ENCODE measurements around the gene ZSCAN5C. TPM values are rescaled to one million over a fixed set of nuclear protein-coding genes. Genes with fewer than 3 reads are reported as not detected.
"Not testable (repeated sequence)": the region's sequence is repeated elsewhere in the genome, so short reads cannot be mapped to it uniquely, and the experiment has no call there.

ZSCAN5C gene
- total and polyA plus RNA-seq, 4 donors, result not detected

DNA sequence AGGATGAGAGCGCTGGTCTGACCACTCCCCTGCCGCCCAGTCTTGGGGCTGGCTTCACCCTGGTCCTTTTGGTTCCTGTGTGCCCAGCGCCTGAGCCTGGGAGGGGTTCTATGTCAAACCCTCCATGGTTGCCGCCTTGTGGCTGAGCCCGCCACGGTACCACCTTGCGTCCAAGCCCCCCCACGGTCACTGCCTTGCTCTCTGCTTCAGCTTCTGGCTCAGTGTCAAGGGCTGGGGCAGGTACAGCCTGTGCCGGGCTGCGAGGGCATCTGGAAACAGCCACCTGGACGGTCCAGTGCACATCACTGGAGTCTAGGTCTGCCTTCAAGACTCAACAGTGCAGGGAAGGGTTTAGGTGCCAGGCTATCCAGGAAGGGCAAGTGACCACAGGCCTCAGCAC is 40.5 kb upstream of the ZSCAN5C start:
- no peak for ATAC-seq (ENCODE audit: low FRiP score)
- intact Hi-C loops (cut with DNase I), result no loop called here
- 91 to 94% methylated on average over 11 of the region's 11 CpGs for WGBS, 2 donors
- Histone ChIP-seq H3K4me3 (ENCODE audit: low read length in 2 of 2) (no peak overlapping the region), H3K27me3 (ENCODE audit: control insufficient read depth in 1 of 2, insufficient read depth in 2 of 2, low read length in 1 of 2) (no peaks in the 10 kb centered on the region), H3K27ac (ENCODE audit: low read depth in 1 of 2, low read length in 2 of 2) (no peak overlapping the region), H3K4me1 (ENCODE audit: control insufficient read depth in 1 of 2, insufficient read depth in 2 of 2, low read length in 2 of 2) (no peaks in the 10 kb centered on the region), H3K9me3 (ENCODE audit: control insufficient read depth, low read length) (no peaks in the 10 kb centered on the region), H3K36me3 (ENCODE audit: control insufficient read depth in 1 of 2, insufficient read depth in 2 of 2, low read length in 1 of 2) (peaks cover 0 to 2% of the 10 kb centered on the region in 2 donors)
- DNase-seq, result no peak

DNA sequence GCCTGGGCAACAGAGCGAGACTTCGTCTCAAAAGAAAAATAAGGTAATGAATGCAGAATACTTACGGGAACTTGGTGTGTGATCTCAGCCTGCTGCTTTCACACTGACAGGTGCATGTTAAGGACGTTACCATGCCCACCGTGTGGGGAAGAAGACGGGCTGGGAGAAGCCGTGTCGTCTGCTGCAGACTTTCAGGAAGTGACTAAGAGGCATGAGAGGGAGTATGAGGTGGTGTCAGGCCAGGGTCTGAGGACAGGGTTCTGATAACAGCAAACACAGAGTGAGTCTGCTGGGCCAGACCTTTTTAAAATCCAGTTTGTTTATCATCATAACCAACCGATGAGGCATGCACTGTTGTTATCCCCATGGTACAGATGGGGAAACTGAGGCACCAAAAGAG is 39.8 kb upstream of the ZSCAN5C start:
- 64 to 71% methylated on average over 9 of the region's 9 CpGs for WGBS, 2 donors
- DNase-seq (no peak), ATAC-seq (ENCODE audit: low FRiP score) (no peak)
- Histone ChIP-seq H3K4me3 (ENCODE audit: low read length in 2 of 2) (no peak overlapping the region), H3K9me3 (ENCODE audit: control insufficient read depth, low read length) (no peaks in the 10 kb centered on the region), H3K27ac (ENCODE audit: low read depth in 1 of 2, low read length in 2 of 2) (no peak overlapping the region), H3K4me1 (ENCODE audit: control insufficient read depth in 1 of 2, insufficient read depth in 2 of 2, low read length in 2 of 2) (no peaks in the 10 kb centered on the region), H3K36me3 (ENCODE audit: control insufficient read depth in 1 of 2, insufficient read depth in 2 of 2, low read length in 1 of 2) (peaks cover 0 to 2% of the 10 kb centered on the region in 2 donors), H3K27me3 (ENCODE audit: control insufficient read depth in 1 of 2, insufficient read depth in 2 of 2, low read length in 1 of 2) (no peaks in the 10 kb centered on the region)
- intact Hi-C loops (cut with DNase I), result no loop called here

DNA sequence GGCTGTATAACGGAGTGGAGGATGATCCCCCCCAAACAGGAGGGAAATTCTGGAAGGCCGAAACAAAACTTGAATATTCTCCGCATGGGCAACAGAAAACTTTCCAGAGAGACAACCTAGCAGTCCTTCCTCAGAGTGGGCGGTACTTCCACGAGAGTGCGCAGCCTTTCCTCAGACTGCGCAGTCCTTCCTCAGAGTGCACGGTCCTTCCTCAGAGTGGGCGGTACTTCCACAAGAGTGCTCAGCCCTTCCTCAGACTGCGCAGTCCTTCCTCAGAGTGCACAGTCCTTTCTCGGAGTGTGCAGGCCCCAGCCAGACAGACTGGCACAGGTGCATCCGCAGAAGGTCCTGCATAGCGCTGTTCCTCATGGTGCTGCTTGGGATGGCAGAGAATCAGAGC is 39.0 kb upstream of the ZSCAN5C start:
- ATAC-seq (ENCODE audit: low FRiP score), result no peak
- intact Hi-C loops (cut with DNase I), result no loop called here
- WGBS, 2 donors, result 87 to 93% methylated on average over 13 of the region's 13 CpGs

GRCh38 chr19:56167064-56167578 is 35.0 kb upstream of the ZSCAN5C start:
- Histone ChIP-seq H3K27me3 (ENCODE audit: control insufficient read depth in 1 of 2, insufficient read depth in 2 of 2, low read length in 1 of 2) (no peaks in the 10 kb centered on the region), H3K4me3 (ENCODE audit: low read length in 2 of 2) (no peak overlapping the region), H3K36me3 (ENCODE audit: control insufficient read depth in 1 of 2, insufficient read depth in 2 of 2, low read length in 1 of 2) (no peaks in the 10 kb centered on the region), H3K9me3 (ENCODE audit: control insufficient read depth, low read length) (no peaks in the 10 kb centered on the region), H3K4me1 (ENCODE audit: control insufficient read depth in 1 of 2, insufficient read depth in 2 of 2, low read length in 2 of 2) (no peaks in the 10 kb centered on the region), H3K27ac (ENCODE audit: low read depth in 1 of 2, low read length in 2 of 2) (no peak overlapping the region)
- no peak for ATAC-seq (ENCODE audit: low FRiP score)
- intact Hi-C loops (cut with DNase I), result no loop called here
- no peak for DNase-seq
- WGBS, 2 donors, result 39 to 42% methylated on average over 7 of the region's 7 CpGs

More for the DNA sequence above, 39.0 kb upstream of the ZSCAN5C start:
- no peak for DNase-seq
- no peaks in the 10 kb centered on the region for H3K9me3 ChIP-seq (ENCODE audit: control insufficient read depth, low read length)
- H3K4me1 ChIP-seq (ENCODE audit: control insufficient read depth in 1 of 2, insufficient read depth in 2 of 2, low read length in 2 of 2), result no peaks in the 10 kb centered on the region
- H3K27me3 ChIP-seq (ENCODE audit: control insufficient read depth in 1 of 2, insufficient read depth in 2 of 2, low read length in 1 of 2), result no peaks in the 10 kb centered on the region
- no peak overlapping the region for H3K27ac ChIP-seq (ENCODE audit: low read depth in 1 of 2, low read length in 2 of 2)
- H3K36me3 ChIP-seq (ENCODE audit: control insufficient read depth in 1 of 2, insufficient read depth in 2 of 2, low read length in 1 of 2), result peaks cover 0 to 2% of the 10 kb centered on the region in 2 donors
- no peak overlapping the region for H3K4me3 ChIP-seq (ENCODE audit: low read length in 2 of 2)

- ATAC-seq (ENCODE audit: low FRiP score) (no peak), DNase-seq (no peak)
- no peak overlapping the region for H3K4me3 ChIP-seq (ENCODE audit: low read length in 2 of 2)
- no peaks in the 10 kb centered on the region for H3K9me3 ChIP-seq (ENCODE audit: control insufficient read depth, low read length)
- no peaks in the 10 kb centered on the region for H3K27me3 ChIP-seq (ENCODE audit: control insufficient read depth in 1 of 2, insufficient read depth in 2 of 2, low read length in 1 of 2)
- H3K36me3 ChIP-seq (ENCODE audit: control insufficient read depth in 1 of 2, insufficient read depth in 2 of 2, low read length in 1 of 2), result no peaks in the 10 kb centered on the region
- WGBS, 2 donors, result 71% methylated on average over 14 of the region's 14 CpGs
- no peaks in the 10 kb centered on the region for H3K4me1 ChIP-seq (ENCODE audit: control insufficient read depth in 1 of 2, insufficient read depth in 2 of 2, low read length in 2 of 2)
- intact Hi-C loops (cut with DNase I), result loop anchor here in 1 of 2 donors (5.0 kb wide), 1 partner anchor 93 kb away; no protein-coding TSS in a partner anchor
- H3K27ac ChIP-seq (ENCODE audit: low read depth in 1 of 2, low read length in 2 of 2), result no peak overlapping the region
Measured at GRCh38 chr19:56170261-56170660, 31.8 kb upstream of the ZSCAN5C start.

DNA sequence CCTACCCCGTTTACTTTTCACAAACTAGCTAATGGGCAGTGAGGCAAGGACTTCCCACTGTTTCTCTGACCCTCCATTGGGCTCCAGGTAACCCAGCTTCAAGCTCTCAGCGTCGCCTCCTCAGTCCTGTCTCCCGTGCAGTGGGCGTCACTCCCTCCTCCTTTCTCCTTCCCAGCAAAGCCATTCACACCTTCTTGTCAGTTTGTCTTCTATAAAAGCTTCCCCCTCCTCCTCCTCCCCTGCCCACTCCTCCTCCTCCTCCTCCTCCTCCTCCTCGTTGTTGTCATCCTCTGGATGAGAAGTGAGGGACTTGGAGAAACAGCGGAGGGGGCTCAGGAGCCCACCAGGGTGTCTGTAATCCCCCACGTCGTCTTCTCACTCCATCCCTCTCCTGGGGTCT is 28.0 kb upstream of the ZSCAN5C start:
- no peaks in the 10 kb centered on the region for H3K27me3 ChIP-seq (ENCODE audit: control insufficient read depth in 1 of 2, insufficient read depth in 2 of 2, low read length in 1 of 2)
- DNase-seq (no peak), ATAC-seq (ENCODE audit: low FRiP score) (no peak)
- H3K36me3 ChIP-seq (ENCODE audit: control insufficient read depth in 1 of 2, insufficient read depth in 2 of 2, low read length in 1 of 2), result no peaks in the 10 kb centered on the region
- H3K4me3 ChIP-seq (ENCODE audit: low read length in 2 of 2), result no peak overlapping the region
- H3K9me3 ChIP-seq (ENCODE audit: control insufficient read depth, low read length), result no peaks in the 10 kb centered on the region
- H3K27ac ChIP-seq (ENCODE audit: low read depth in 1 of 2, low read length in 2 of 2), result no peak overlapping the region
- 3 to 16% methylated on average over 9 of the region's 9 CpGs for WGBS, 2 donors
- intact Hi-C loops (cut with DNase I), result loop anchor here in 1 of 2 donors (5.0 kb wide), 1 partner anchor 97 kb away; no protein-coding TSS in a partner anchor
- H3K4me1 ChIP-seq (ENCODE audit: control insufficient read depth in 1 of 2, insufficient read depth in 2 of 2, low read length in 2 of 2), result no peaks in the 10 kb centered on the region

- Histone ChIP-seq H3K27me3 (ENCODE audit: control insufficient read depth in 1 of 2, insufficient read depth in 2 of 2, low read length in 1 of 2) (no peaks in the 10 kb centered on the region), H3K4me3 (ENCODE audit: low read length in 2 of 2) (no peak overlapping the region), H3K36me3 (ENCODE audit: control insufficient read depth in 1 of 2, insufficient read depth in 2 of 2, low read length in 1 of 2) (no peaks in the 10 kb centered on the region), H3K27ac (ENCODE audit: low read depth in 1 of 2, low read length in 2 of 2) (no peak overlapping the region), H3K9me3 (ENCODE audit: control insufficient read depth, low read length) (no peaks in the 10 kb centered on the region), H3K4me1 (ENCODE audit: control insufficient read depth in 1 of 2, insufficient read depth in 2 of 2, low read length in 2 of 2) (no peaks in the 10 kb centered on the region)
- DNase-seq (peak in 1 of 2 donors; percentile 33), ATAC-seq (ENCODE audit: low FRiP score) (no peak)
- intact Hi-C loops (cut with DNase I), result loop anchor here in 1 of 2 donors (5.0 kb wide), 1 partner anchor 97 kb away; no protein-coding TSS in a partner anchor
- 41 to 42% methylated on average over 11 of the region's 11 CpGs for WGBS, 2 donors
Measured at GRCh38 chr19:56174550-56174949, 27.5 kb upstream of the ZSCAN5C start.

- H3K4me1 ChIP-seq (ENCODE audit: control insufficient read depth in 1 of 2, insufficient read depth in 2 of 2, low read length in 2 of 2); ATAC-seq (ENCODE audit: low FRiP score); H3K4me3 ChIP-seq (ENCODE audit: low read length in 2 of 2); intact Hi-C loops (cut with DNase I); H3K27me3 ChIP-seq (ENCODE audit: control insufficient read depth in 1 of 2, insufficient read depth in 2 of 2, low read length in 1 of 2); H3K36me3 ChIP-seq (ENCODE audit: control insufficient read depth in 1 of 2, insufficient read depth in 2 of 2, low read length in 1 of 2); H3K27ac ChIP-seq (ENCODE audit: low read depth in 1 of 2, low read length in 2 of 2); H3K9me3 ChIP-seq (ENCODE audit: control insufficient read depth, low read length): not testable (repeated sequence)
- WGBS, 2 donors, result 42 to 48% methylated on average over 14 to 15 of the region's 15 CpGs
- peak; percentile 7 for DNase-seq
Measured at GRCh38 chr19:56175861-56176307, 26.2 kb upstream of the ZSCAN5C start, which contains the start of gene GALP. TSS of gene GALP (plus strand) at chr19:56176008. CDS start at chr19:56177109, 1,101 bp downstream.

DNA sequence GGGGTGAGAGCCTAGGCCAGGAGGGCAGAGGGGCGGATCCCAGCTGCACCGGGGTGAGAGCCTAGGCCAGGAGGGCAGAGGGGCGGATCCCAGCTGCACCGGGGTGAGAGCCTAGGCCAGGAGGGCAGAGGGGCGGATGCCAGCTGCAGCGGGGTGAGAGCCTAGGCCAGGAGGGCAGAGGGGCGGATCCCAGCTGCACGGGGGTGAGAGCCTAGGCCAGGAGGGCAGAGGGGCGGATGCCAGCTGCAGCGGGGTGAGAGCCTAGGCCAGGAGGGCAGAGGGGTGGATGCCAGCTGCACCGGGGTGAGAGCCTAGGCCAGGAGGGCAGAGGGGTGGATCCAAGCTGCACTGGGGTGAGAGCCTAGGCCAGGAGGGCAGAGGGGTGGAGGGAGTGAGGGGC is 25.8 kb upstream of the ZSCAN5C start:
- DNase-seq; H3K4me3 ChIP-seq (ENCODE audit: low read length in 2 of 2); ATAC-seq (ENCODE audit: low FRiP score); H3K9me3 ChIP-seq (ENCODE audit: control insufficient read depth, low read length); H3K36me3 ChIP-seq (ENCODE audit: control insufficient read depth in 1 of 2, insufficient read depth in 2 of 2, low read length in 1 of 2); H3K4me1 ChIP-seq (ENCODE audit: control insufficient read depth in 1 of 2, insufficient read depth in 2 of 2, low read length in 2 of 2); intact Hi-C loops (cut with DNase I); H3K27me3 ChIP-seq (ENCODE audit: control insufficient read depth in 1 of 2, insufficient read depth in 2 of 2, low read length in 1 of 2); H3K27ac ChIP-seq (ENCODE audit: low read depth in 1 of 2, low read length in 2 of 2): not testable (repeated sequence)
- 76% methylated on average over 7 to 11 of the region's 11 CpGs for WGBS, 2 donors
